Keratinocyte (primary cell): ENCODE measurements around the gene AFF2. TPM values are rescaled to one million over a fixed set of nuclear protein-coding genes. Genes with fewer than 3 reads are reported as not detected.

ENCODE experiments used
- DNase-seq: peaks from one replicate; pipeline ENCODE4 v3.0.0-alpha.2; 2011; ENCODE audit warnings: low read depth, missing footprints, low spot score
- FAIRE-seq: peaks from 2 replicates; lab custom pipeline; 2011; peaks lifted over from hg19 to GRCh38; lab: Jason Lieb, UNC
- H2AFZ ChIP-seq: 2 replicates; pipeline ENCODE4 v1.6.0; 2012; ENCODE audit warnings: low read length, control low read depth, inconsistent platforms; ENCODE audit not compliant: control insufficient read depth
- H3K27ac ChIP-seq: 2 replicates; pipeline ENCODE4 v1.5.1; 2011; ENCODE audit warnings: low read length; ENCODE audit not compliant: control insufficient read depth, insufficient read depth
- H3K27me3 ChIP-seq: 3 replicates; pipeline ENCODE4 v1.6.0; 2011; ENCODE audit warnings: low read length; ENCODE audit not compliant: control insufficient read depth, insufficient read depth; ENCODE audit errors: extremely low read depth
- H3K36me3 ChIP-seq, 2 experiments: 2 replicates in 1 of 2; 3 replicates in 1 of 2; pipeline ENCODE4 v1.5.1; 2011; ENCODE audit warnings: low read length in 2 of 2, mild to moderate bottlenecking in 1 of 2; ENCODE audit not compliant: control insufficient read depth in 2 of 2, insufficient read depth in 2 of 2; ENCODE audit errors: extremely low read depth in 1 of 2
- H3K4me1 ChIP-seq: 3 replicates; pipeline ENCODE4 v1.5.1; 2011; ENCODE audit warnings: low read length; ENCODE audit not compliant: control insufficient read depth, insufficient read depth; ENCODE audit errors: extremely low read depth
- H3K4me2 ChIP-seq: 3 replicates; pipeline ENCODE4 v1.6.0; 2011; ENCODE audit warnings: low read depth, low read length; ENCODE audit not compliant: control insufficient read depth, insufficient read depth; ENCODE audit errors: extremely low read depth
- H3K4me3 ChIP-seq, 3 experiments: fragments of 200-600 bp in 1 of 3; sonication (generic) in 1 of 3; 2 replicates in 2 of 3; 3 replicates in 1 of 3; pipeline ENCODE4 v1.5.1; 2011 to 2016; ENCODE audit warnings: low read length in 3 of 3, mild to moderate bottlenecking in 3 of 3, control low read depth in 2 of 3, inconsistent platforms in 1 of 3, low read depth in 1 of 3, mixed read lengths in 1 of 3, mixed run types in 1 of 3, moderate library complexity in 1 of 3; ENCODE audit not compliant: control insufficient read depth in 2 of 3, insufficient read depth in 2 of 3; ENCODE audit errors: extremely low read depth in 1 of 3
- H3K79me2 ChIP-seq: 2 replicates; pipeline ENCODE4 v1.6.0; 2012; ENCODE audit warnings: low read length; ENCODE audit not compliant: control insufficient read depth, insufficient read depth
- H3K9ac ChIP-seq: 3 replicates; pipeline ENCODE4 v1.6.0; 2011; ENCODE audit warnings: low read length; ENCODE audit not compliant: control insufficient read depth, insufficient read depth; ENCODE audit errors: extremely low read depth
- H3K9me1 ChIP-seq: 3 replicates; pipeline ENCODE4 v1.6.0; 2011; ENCODE audit warnings: low read length; ENCODE audit not compliant: control insufficient read depth, insufficient read depth; ENCODE audit errors: extremely low read depth
- H3K9me3 ChIP-seq: 2 replicates; pipeline ENCODE4 v1.5.1; 2012; ENCODE audit warnings: low read depth, low read length; ENCODE audit not compliant: control insufficient read depth
- H4K20me1 ChIP-seq: 3 replicates; pipeline ENCODE4 v1.6.0; 2011; ENCODE audit warnings: low read length; ENCODE audit not compliant: control insufficient read depth, insufficient read depth; ENCODE audit errors: extremely low read depth
- CTCF ChIP-seq, 3 experiments: IDR thresholded peaks in 1 of 3; conservative IDR thresholded peaks in 1 of 3; optimal IDR thresholded peaks in 1 of 3; 2 replicates in 2 of 3; 3 replicates in 1 of 3; pipeline versions ENCODE3 to v1.5.1; 2011; ENCODE audit warnings: low read length in 3 of 3, mild to moderate bottlenecking in 3 of 3, moderate library complexity in 2 of 3, control low read depth in 1 of 3, inconsistent platforms in 1 of 3; ENCODE audit not compliant: insufficient read depth in 2 of 3; ENCODE audit errors: extremely low read depth in 1 of 3
- EZH2 ChIP-seq: IDR thresholded peaks from one replicate; pipeline ENCODE4 v1.6.1; 2012; ENCODE audit warnings: inconsistent platforms, mild to moderate bottlenecking, low read length, moderate library complexity
- dilution Hi-C: fragments of 300-500 bp; cut with MboI; formaldehyde crosslinking; loops from one replicate; pipeline ENCODE4 v1.7.0; 2020; ENCODE audit warnings: low sequenced_read_pairs; ENCODE audit not compliant: extremely low pct_ligation_motif_present
- polyA plus RNA-seq, 5 experiments: library from polyadenylated mRNA; depleted of rRNA in 3 of 5; stranded (reverse) in 3 of 5; stranded (forward) in 1 of 5; unstranded in 1 of 5; fragments of >200 nt; gene quantifications; 1 replicate in 1 of 5; 2 replicates in 3 of 5; 3 replicates in 1 of 5; pipeline versions ENCODE4 v1.2.1 to v1.2.3, GENCODE V29; 2011 to 2012; ENCODE audit warnings: missing spikeins in 2 of 5, low read depth in 1 of 5, low replicate concordance in 1 of 5

The AFF2 gene
- polyA plus RNA-seq, 1 donor (not counting 4 experiments of a cell fraction or from before 2014, with no cell fraction given), result 0.01 TPM

GRCh38 chrX:148947399-148947975 is 447.1 kb downstream of the AFF2 start:
- Histone ChIP-seq H3K4me1 (no peaks in the 10 kb centered on the region), H3K36me3 (no peaks in the 10 kb centered on the region), H4K20me1 (no peaks in the 10 kb centered on the region), H3K9ac (no peak overlapping the region), H2AFZ (no peak overlapping the region), H3K9me1 (no peaks in the 10 kb centered on the region), H3K4me3 (no peak overlapping the region), H3K9me3 (no peaks in the 10 kb centered on the region), H3K79me2 (no peaks in the 10 kb centered on the region), H3K4me2 (no peak overlapping the region), H3K27me3 (no peaks in the 10 kb centered on the region), H3K27ac (no peak overlapping the region)
- DNase-seq, result no peak
- no peak for FAIRE-seq
- TF ChIP-seq CTCF (optimal IDR thresholded peaks at IDR 0.05 in 1 of 3, IDR thresholded peaks at IDR 0.05 in 1 of 3, conservative IDR thresholded peaks at IDR 0.05 in 1 of 3; ENCODE audit: extremely low read depth in 1 of 3, insufficient read depth in 2 of 3, low read length in 3 of 3), result no peak
- TF ChIP-seq EZH2, result no peak
- dilution Hi-C loops, result no loop called here

GRCh38 chrX:148956352-148956751 is 455.9 kb downstream of the AFF2 start:
- H3K27me3 ChIP-seq, result no peaks in the 10 kb centered on the region
- H3K4me2 ChIP-seq, result no peak overlapping the region
- no peaks in the 10 kb centered on the region for H3K9me3 ChIP-seq
- H2AFZ ChIP-seq, result no peak overlapping the region
- no peak overlapping the region for H3K9ac ChIP-seq
- FAIRE-seq (no peak), DNase-seq (no peak)
- no peaks in the 10 kb centered on the region for H3K79me2 ChIP-seq
- no peak for TF ChIP-seq EZH2
- TF ChIP-seq CTCF (optimal IDR thresholded peaks at IDR 0.05 in 1 of 3, IDR thresholded peaks at IDR 0.05 in 1 of 3, conservative IDR thresholded peaks at IDR 0.05 in 1 of 3; ENCODE audit: extremely low read depth in 1 of 3, insufficient read depth in 2 of 3, low read length in 3 of 3), result no peak
- no peaks in the 10 kb centered on the region for H3K4me1 ChIP-seq
- no peak overlapping the region for H3K27ac ChIP-seq
- no peak overlapping the region for H3K4me3 ChIP-seq
- dilution Hi-C loops, result no loop called here
- H3K9me1 ChIP-seq, result no peaks in the 10 kb centered on the region
- no peaks in the 10 kb centered on the region for H4K20me1 ChIP-seq
- H3K36me3 ChIP-seq, result no peaks in the 10 kb centered on the region
